ENCODE measurements around the gene FARS2. TPM values are rescaled to one million over a fixed set of nuclear protein-coding genes. Genes with fewer than 3 reads are reported as not detected.
A peak's percentile ranks its signal among the peaks of the same experiment; 100 is the strongest.

Gene FARS2
- total and polyA plus RNA-seq, 4 donors = 16.6 to 29.0 (median 21.1) TPM

DNA sequence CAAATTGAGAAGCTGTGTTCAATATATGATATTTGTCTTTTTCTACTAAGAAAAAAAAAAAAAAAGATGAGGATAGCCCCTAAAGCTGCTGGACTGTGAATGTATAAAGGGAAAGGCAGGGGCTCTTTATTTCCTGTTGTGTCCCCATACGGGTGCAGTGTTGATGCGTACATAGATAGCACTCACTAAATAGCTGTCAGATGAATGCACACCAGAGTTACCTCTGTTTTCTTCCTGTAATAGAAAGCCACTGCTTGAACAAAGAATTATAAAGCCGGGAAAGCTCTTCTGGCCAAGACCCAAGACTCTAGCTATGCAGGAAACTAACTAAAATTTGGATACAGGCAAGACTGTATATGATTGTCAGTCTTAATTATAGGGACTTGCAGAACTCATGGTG, 260.0 kb downstream of the FARS2 start:
- no peaks in the 10 kb centered on the region for H3K36me3 ChIP-seq (ENCODE audit: control insufficient read depth, insufficient read depth, low read length)
- 60% methylated on average over 3 of the region's 3 CpGs for WGBS (ENCODE audit: insufficient coverage)
- H3K4me3 ChIP-seq (ENCODE audit: low read depth, low read length) = no peak overlapping the region
- no peaks in the 10 kb centered on the region for H3K4me1 ChIP-seq (ENCODE audit: control insufficient read depth, insufficient read depth, low read length)
- no peaks in the 10 kb centered on the region for H3K27me3 ChIP-seq (ENCODE audit: control insufficient read depth, insufficient read depth, low read length)
- DNase-seq (ENCODE audit: low read depth in 4 of 6, low spot score in 6 of 6) = no peak
- H3K9me3 ChIP-seq (ENCODE audit: control insufficient read depth, insufficient read depth, low read length) = no peaks in the 10 kb centered on the region
- no peak overlapping the region for H3K27ac ChIP-seq (ENCODE audit: low read depth, low read length)

DNA sequence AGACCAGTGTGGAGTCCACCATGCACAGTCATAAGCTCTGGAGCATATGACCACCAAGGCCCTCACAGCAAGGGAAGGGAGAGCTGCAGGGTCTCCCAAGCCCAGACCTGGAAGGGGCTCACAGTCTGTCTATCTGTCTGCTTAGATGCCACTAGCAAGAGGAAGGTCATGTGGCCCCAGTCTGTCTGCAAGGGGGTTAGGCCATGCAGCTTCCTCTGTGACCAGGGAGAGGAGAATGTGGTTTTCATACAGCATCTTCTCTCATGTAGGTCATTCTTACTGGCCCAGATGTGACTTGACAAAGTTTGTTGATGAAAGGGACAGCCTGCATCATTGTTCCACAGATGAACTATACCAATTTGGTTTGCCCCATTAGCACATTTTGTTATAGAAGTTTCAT, 260.8 kb downstream of the FARS2 start:
- no peak overlapping the region for H3K27ac ChIP-seq (ENCODE audit: low read depth, low read length)
- no peaks in the 10 kb centered on the region for H3K9me3 ChIP-seq (ENCODE audit: control insufficient read depth, insufficient read depth, low read length)
- H3K4me1 ChIP-seq (ENCODE audit: control insufficient read depth, insufficient read depth, low read length) = no peaks in the 10 kb centered on the region
- no peaks in the 10 kb centered on the region for H3K27me3 ChIP-seq (ENCODE audit: control insufficient read depth, insufficient read depth, low read length)
- H3K36me3 ChIP-seq (ENCODE audit: control insufficient read depth, insufficient read depth, low read length) = no peaks in the 10 kb centered on the region
- no peak for DNase-seq (ENCODE audit: low read depth in 4 of 6, low spot score in 6 of 6)
- H3K4me3 ChIP-seq (ENCODE audit: low read depth, low read length) = no peak overlapping the region

DNA sequence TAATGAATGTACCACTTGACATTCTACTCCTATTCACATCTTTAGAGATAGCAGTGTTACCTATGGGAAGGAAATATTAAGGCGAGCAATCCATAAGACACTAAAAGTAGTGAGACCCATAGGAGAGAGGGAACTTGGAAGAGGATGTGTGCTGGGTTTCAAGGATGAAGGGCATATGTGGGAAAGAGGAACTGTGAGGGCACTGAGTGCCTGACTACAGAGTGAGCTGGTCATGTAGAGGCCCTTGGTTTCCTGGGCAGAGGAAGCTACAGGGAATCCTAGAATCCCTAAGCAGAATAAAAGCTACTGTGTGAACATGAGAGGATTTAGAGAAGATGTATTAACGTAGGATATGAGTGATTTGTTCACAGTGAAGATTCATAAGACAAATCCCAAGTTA, 262.8 kb downstream of the FARS2 start:
- Histone ChIP-seq H3K4me3 (ENCODE audit: low read depth, low read length) (no peak overlapping the region), H3K4me1 (ENCODE audit: control insufficient read depth, insufficient read depth, low read length) (no peaks in the 10 kb centered on the region), H3K36me3 (ENCODE audit: control insufficient read depth, insufficient read depth, low read length) (no peaks in the 10 kb centered on the region), H3K27ac (ENCODE audit: low read depth, low read length) (no peak overlapping the region), H3K27me3 (ENCODE audit: control insufficient read depth, insufficient read depth, low read length) (no peaks in the 10 kb centered on the region), H3K9me3 (ENCODE audit: control insufficient read depth, insufficient read depth, low read length) (no peaks in the 10 kb centered on the region)
- 70% methylated on average over 2 of the region's 2 CpGs for WGBS (ENCODE audit: insufficient coverage)
- no peak for DNase-seq (ENCODE audit: low read depth in 4 of 6, low spot score in 6 of 6)

- Histone ChIP-seq H3K4me3 (ENCODE audit: low read depth, low read length) (no peak overlapping the region), H3K9me3 (ENCODE audit: control insufficient read depth, insufficient read depth, low read length) (no peaks in the 10 kb centered on the region), H3K36me3 (ENCODE audit: control insufficient read depth, insufficient read depth, low read length) (no peaks in the 10 kb centered on the region), H3K4me1 (ENCODE audit: control insufficient read depth, insufficient read depth, low read length) (no peaks in the 10 kb centered on the region), H3K27ac (ENCODE audit: low read depth, low read length) (no peak overlapping the region), H3K27me3 (ENCODE audit: control insufficient read depth, insufficient read depth, low read length) (no peaks in the 10 kb centered on the region)
- peak in 1 of 6 donors; percentile 81 for DNase-seq (ENCODE audit: low read depth in 4 of 6, low spot score in 6 of 6)
- WGBS (ENCODE audit: insufficient coverage) = 86% methylated on average over 2 of the region's 4 CpGs
Observed at GRCh38 chr6:5525209-5525608, 263.9 kb downstream of the FARS2 start.

DNA sequence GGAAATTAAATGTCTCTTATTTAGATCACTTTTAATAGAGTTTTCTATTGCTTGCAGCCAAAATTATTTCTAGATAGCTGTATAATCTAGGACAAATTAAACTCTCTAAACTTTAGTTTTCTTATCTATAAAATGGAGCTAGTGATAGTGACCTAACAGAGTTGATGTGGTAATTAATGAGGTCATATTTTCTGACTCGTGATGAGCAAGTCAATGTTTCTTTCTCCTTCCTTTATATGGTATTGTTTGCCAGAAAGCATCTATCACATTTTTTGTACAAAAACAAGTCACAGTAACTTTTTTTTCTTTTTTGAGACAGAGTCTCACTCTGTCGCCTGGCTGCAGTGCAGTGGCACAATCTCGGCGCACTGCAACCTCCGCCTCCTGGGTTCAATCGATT, 267.7 kb downstream of the FARS2 start:
- Histone ChIP-seq H3K4me3 (ENCODE audit: low read depth, low read length) (no peak overlapping the region), H3K9me3 (ENCODE audit: control insufficient read depth, insufficient read depth, low read length) (no peaks in the 10 kb centered on the region), H3K27ac (ENCODE audit: low read depth, low read length) (no peak overlapping the region), H3K27me3 (ENCODE audit: control insufficient read depth, insufficient read depth, low read length) (no peaks in the 10 kb centered on the region), H3K36me3 (ENCODE audit: control insufficient read depth, insufficient read depth, low read length) (no peaks in the 10 kb centered on the region), H3K4me1 (ENCODE audit: control insufficient read depth, insufficient read depth, low read length) (no peaks in the 10 kb centered on the region)
- no peak for DNase-seq (ENCODE audit: low read depth in 4 of 6, low spot score in 6 of 6)
- WGBS (ENCODE audit: insufficient coverage) = 86% methylated on average over 1 of the region's 6 CpGs

- DNase-seq (ENCODE audit: low read depth in 4 of 6, low spot score in 6 of 6) = no peak
- Histone ChIP-seq H3K36me3 (ENCODE audit: control insufficient read depth, insufficient read depth, low read length) (no peaks in the 10 kb centered on the region), H3K9me3 (ENCODE audit: control insufficient read depth, insufficient read depth, low read length) (no peaks in the 10 kb centered on the region), H3K27me3 (ENCODE audit: control insufficient read depth, insufficient read depth, low read length) (no peaks in the 10 kb centered on the region), H3K27ac (ENCODE audit: low read depth, low read length) (no peak overlapping the region), H3K4me1 (ENCODE audit: control insufficient read depth, insufficient read depth, low read length) (no peaks in the 10 kb centered on the region), H3K4me3 (ENCODE audit: low read depth, low read length) (no peak overlapping the region)
- 83% methylated on average over 1 of the region's 1 CpG for WGBS (ENCODE audit: insufficient coverage)
Observed at GRCh38 chr6:5529733-5530132, 268.4 kb downstream of the FARS2 start.

- Histone ChIP-seq H3K27ac (ENCODE audit: low read depth, low read length) (no peak overlapping the region), H3K4me1 (ENCODE audit: control insufficient read depth, insufficient read depth, low read length) (no peaks in the 10 kb centered on the region), H3K4me3 (ENCODE audit: low read depth, low read length) (no peak overlapping the region), H3K9me3 (ENCODE audit: control insufficient read depth, insufficient read depth, low read length) (no peaks in the 10 kb centered on the region), H3K27me3 (ENCODE audit: control insufficient read depth, insufficient read depth, low read length) (no peaks in the 10 kb centered on the region), H3K36me3 (ENCODE audit: control insufficient read depth, insufficient read depth, low read length) (no peaks in the 10 kb centered on the region)
- DNase-seq (ENCODE audit: low read depth in 4 of 6, low spot score in 6 of 6) = peak in 1 of 6 donors; percentile 51
- WGBS (ENCODE audit: insufficient coverage) = no CpG with 5 or more reads among the region's 4 CpGs
Observed at GRCh38 chr6:5531161-5531560, 269.8 kb downstream of the FARS2 start.

- Histone ChIP-seq H3K4me3 (ENCODE audit: low read depth, low read length) (no peak overlapping the region), H3K27me3 (ENCODE audit: control insufficient read depth, insufficient read depth, low read length) (no peaks in the 10 kb centered on the region), H3K4me1 (ENCODE audit: control insufficient read depth, insufficient read depth, low read length) (no peaks in the 10 kb centered on the region), H3K36me3 (ENCODE audit: control insufficient read depth, insufficient read depth, low read length) (no peaks in the 10 kb centered on the region), H3K27ac (ENCODE audit: low read depth, low read length) (no peak overlapping the region), H3K9me3 (ENCODE audit: control insufficient read depth, insufficient read depth, low read length) (no peaks in the 10 kb centered on the region)
- no peak for DNase-seq (ENCODE audit: low read depth in 4 of 6, low spot score in 6 of 6)
- WGBS (ENCODE audit: insufficient coverage) = 100% methylated on average over 1 of the region's 6 CpGs
Observed at GRCh38 chr6:5531853-5532375, 270.6 kb downstream of the FARS2 start.

DNA sequence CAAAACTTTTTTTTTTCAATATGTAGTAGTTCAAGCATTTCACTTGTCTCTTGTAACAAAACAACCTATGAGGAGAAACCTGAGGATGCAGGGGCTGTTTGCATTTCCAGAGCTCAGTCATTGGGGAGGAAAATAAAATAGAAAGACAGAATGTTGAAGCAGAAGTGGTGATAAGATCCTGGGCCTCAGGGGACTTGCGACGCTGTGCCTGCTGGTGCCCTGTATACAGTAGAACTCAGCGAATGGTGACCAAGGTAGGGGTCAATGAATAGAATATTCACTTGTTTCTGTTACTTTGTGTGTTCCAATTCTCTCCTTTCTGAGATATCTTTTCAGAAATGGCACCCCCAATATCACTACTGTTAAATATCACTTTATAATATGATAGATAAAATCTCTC, 271.6 kb downstream of the FARS2 start:
- no peak overlapping the region for H3K27ac ChIP-seq (ENCODE audit: low read depth, low read length)
- DNase-seq (ENCODE audit: low read depth in 4 of 6, low spot score in 6 of 6) = no peak
- H3K4me3 ChIP-seq (ENCODE audit: low read depth, low read length) = no peak overlapping the region
- H3K9me3 ChIP-seq (ENCODE audit: control insufficient read depth, insufficient read depth, low read length) = no peaks in the 10 kb centered on the region
- WGBS (ENCODE audit: insufficient coverage) = 100% methylated on average over 2 of the region's 3 CpGs
- no peaks in the 10 kb centered on the region for H3K4me1 ChIP-seq (ENCODE audit: control insufficient read depth, insufficient read depth, low read length)
- H3K36me3 ChIP-seq (ENCODE audit: control insufficient read depth, insufficient read depth, low read length) = no peaks in the 10 kb centered on the region
- H3K27me3 ChIP-seq (ENCODE audit: control insufficient read depth, insufficient read depth, low read length) = no peaks in the 10 kb centered on the region

GRCh38 chr6:5534643-5535042, 273.3 kb downstream of the FARS2 start:
- Histone ChIP-seq H3K27me3 (ENCODE audit: control insufficient read depth, insufficient read depth, low read length) (no peaks in the 10 kb centered on the region), H3K9me3 (ENCODE audit: control insufficient read depth, insufficient read depth, low read length) (no peaks in the 10 kb centered on the region), H3K36me3 (ENCODE audit: control insufficient read depth, insufficient read depth, low read length) (no peaks in the 10 kb centered on the region), H3K4me3 (ENCODE audit: low read depth, low read length) (no peak overlapping the region), H3K4me1 (ENCODE audit: control insufficient read depth, insufficient read depth, low read length) (peaks cover 3% of the 10 kb centered on the region), H3K27ac (ENCODE audit: low read depth, low read length) (no peak overlapping the region)
- DNase-seq (ENCODE audit: low read depth in 4 of 6, low spot score in 6 of 6) = no peak
- WGBS (ENCODE audit: insufficient coverage) = no CpG with 5 or more reads among the region's 9 CpGs
